Esophagus (tissue), 2 donors: ENCODE results near the gene RNASE4. TPM values are rescaled to one million over a fixed set of nuclear protein-coding genes. Genes with fewer than 3 reads are reported as not detected.
"Not testable (repeated sequence)": the region's sequence is repeated elsewhere in the genome, so short reads cannot be mapped to it uniquely, and the experiment has no call there.

Source experiments
- H3K27ac ChIP-seq, 2 donors: one replicate each; pipeline ENCODE4 v1.5.1; 2013; ENCODE audit warnings: low read depth in 2 of 2, mild to moderate bottlenecking in 2 of 2, inconsistent platforms in 1 of 2, low read length in 1 of 2, moderate library complexity in 1 of 2
- H3K27me3 ChIP-seq, 2 donors: one replicate each; pipeline ENCODE4 v1.6.1; 2013; ENCODE audit warnings: low read length in 2 of 2, control low read depth in 1 of 2, mild to moderate bottlenecking in 1 of 2; ENCODE audit not compliant: insufficient read depth in 2 of 2, control insufficient read depth in 1 of 2
- H3K36me3 ChIP-seq, 2 donors: one replicate each; pipeline ENCODE4 v1.6.1; 2013; ENCODE audit warnings: low read length in 1 of 2; ENCODE audit not compliant: control insufficient read depth in 2 of 2, insufficient read depth in 2 of 2
- H3K4me1 ChIP-seq, 2 donors: one replicate each; pipeline ENCODE4 v1.6.1; 2013; ENCODE audit warnings: low read length in 1 of 2; ENCODE audit not compliant: control insufficient read depth in 2 of 2, insufficient read depth in 2 of 2
- H3K4me3 ChIP-seq, 2 donors: one replicate each; pipeline ENCODE4 v1.5.1; 2013; ENCODE audit warnings: low read length in 2 of 2, mild to moderate bottlenecking in 2 of 2, low read depth in 1 of 2, moderate library complexity in 1 of 2
- H3K9me3 ChIP-seq, 2 donors: one replicate each; pipeline ENCODE4 v1.6.1; 2013; ENCODE audit warnings: mild to moderate bottlenecking in 2 of 2, low read depth in 1 of 2, low read length in 1 of 2, moderate library complexity in 1 of 2; ENCODE audit not compliant: control insufficient read depth in 2 of 2, insufficient read depth in 1 of 2
- WGBS, 2 donors: extraction: QIAGEN DNeasy Blood & Tissue Kit; methylation state at CpG; one replicate each; pipeline ENCODE4 v1.1.7; 2013; 5-methylcytosine and 5-hydroxymethylcytosine counted together
- polyA plus RNA-seq, 2 donors: library from polyadenylated mRNA; stranded (reverse); fragments of 200-250 nt; gene quantifications; one replicate each; pipeline ENCODE4 v1.2.3, GENCODE V29; 2013
- donor health status: healthy with polysubstance abuse.
- donor health status: Bipolar disorder and iron deficiency.

RNASE4 gene
- polyA plus RNA-seq, 2 donors = 4.4 to 18.6 TPM

GRCh38 chr14:20733684-20734429, 49.5 kb downstream of the RNASE4 start:
- Histone ChIP-seq H3K36me3 (no peaks in the 10 kb centered on the region), H3K9me3 (no peaks in the 10 kb centered on the region), H3K4me3 (no peak overlapping the region), H3K4me1 (no peaks in the 10 kb centered on the region), H3K27ac (no peak overlapping the region), H3K27me3 (no peaks in the 10 kb centered on the region)
- WGBS, 2 donors = 54 to 57% methylated on average over 6 of the region's 6 CpGs

GRCh38 chr14:20734430-20734806, 50.1 kb downstream of the RNASE4 start:
- H3K27ac ChIP-seq = no peak overlapping the region
- H3K36me3 ChIP-seq = no peaks in the 10 kb centered on the region
- H3K9me3 ChIP-seq = no peaks in the 10 kb centered on the region
- no peaks in the 10 kb centered on the region for H3K4me1 ChIP-seq
- WGBS, 2 donors = 56% methylated on average over 4 of the region's 4 CpGs
- H3K27me3 ChIP-seq = no peaks in the 10 kb centered on the region
- no peak overlapping the region for H3K4me3 ChIP-seq

GRCh38 chr14:20738292-20738691, 53.9 kb downstream of the RNASE4 start:
- 92 to 97% methylated on average over 7 of the region's 7 CpGs for WGBS, 2 donors
- H3K9me3 ChIP-seq, H3K4me1 ChIP-seq, H3K27me3 ChIP-seq, H3K36me3 ChIP-seq, H3K4me3 ChIP-seq, H3K27ac ChIP-seq: not testable (repeated sequence)

- H3K36me3 ChIP-seq = no peaks in the 10 kb centered on the region
- H3K27me3 ChIP-seq = no peaks in the 10 kb centered on the region
- H3K9me3 ChIP-seq = no peaks in the 10 kb centered on the region
- H3K27ac ChIP-seq = no peak overlapping the region
- 76 to 79% methylated on average over 4 of the region's 4 CpGs for WGBS, 2 donors
- no peaks in the 10 kb centered on the region for H3K4me1 ChIP-seq
- no peak overlapping the region for H3K4me3 ChIP-seq
Measured at GRCh38 chr14:20742132-20742531, 57.8 kb downstream of the RNASE4 start.

- 48 to 51% methylated on average over 2 of the region's 2 CpGs for WGBS, 2 donors
- H3K9me3 ChIP-seq = no peaks in the 10 kb centered on the region
- H3K36me3 ChIP-seq = no peaks in the 10 kb centered on the region
- no peak overlapping the region for H3K27ac ChIP-seq
- H3K27me3 ChIP-seq = no peaks in the 10 kb centered on the region
- H3K4me3 ChIP-seq = no peak overlapping the region
- no peaks in the 10 kb centered on the region for H3K4me1 ChIP-seq
Measured at GRCh38 chr14:20743556-20743955, 59.2 kb downstream of the RNASE4 start.

- H3K9me3 ChIP-seq = no peaks in the 10 kb centered on the region
- no peaks in the 10 kb centered on the region for H3K4me1 ChIP-seq
- H3K27me3 ChIP-seq = no peaks in the 10 kb centered on the region
- H3K27ac ChIP-seq = no peak within 1 kb of the TSS
- no peaks in the 10 kb centered on the region for H3K36me3 ChIP-seq
- H3K4me3 ChIP-seq = no peak within 1 kb of the TSS
- 70 to 82% methylated on average over 6 of the region's 6 CpGs for WGBS, 2 donors
Measured at GRCh38 chr14:20745571-20746358, 61.4 kb downstream of the RNASE4 start, which contains the start of gene EDDM3A. Gene EDDM3A, plus strand, starts transcription at chr14:20745887. Its CDS starts 1,694 bp downstream, at chr14:20747581.

GRCh38 chr14:20746566-20746965, 62.2 kb downstream of the RNASE4 start:
- WGBS, 2 donors = 86 to 89% methylated on average over 3 of the region's 3 CpGs
- H3K4me3 ChIP-seq = no peak overlapping the region
- no peak overlapping the region for H3K27ac ChIP-seq
- H3K27me3 ChIP-seq = no peaks in the 10 kb centered on the region
- H3K36me3 ChIP-seq = no peaks in the 10 kb centered on the region
- no peaks in the 10 kb centered on the region for H3K4me1 ChIP-seq
- H3K9me3 ChIP-seq = peaks cover 0 to 2% of the 10 kb centered on the region in 2 donors

GRCh38 chr14:20748439-20748838, 64.1 kb downstream of the RNASE4 start:
- no peak overlapping the region for H3K27ac ChIP-seq
- 89 to 94% methylated on average over 2 of the region's 2 CpGs for whole genome bisulfite sequencing, 2 donors
- peaks cover 0 to 11% of the 10 kb centered on the region in 2 donors for H3K9me3 ChIP-seq
- no peak overlapping the region for H3K4me3 ChIP-seq
- no peaks in the 10 kb centered on the region for H3K36me3 ChIP-seq
- no peaks in the 10 kb centered on the region for H3K4me1 ChIP-seq
- no peaks in the 10 kb centered on the region for H3K27me3 ChIP-seq

- WGBS, 2 donors = 63 to 79% methylated on average over 1 of the region's 1 CpG
Measured at GRCh38 chr14:20750194-20750593, 65.8 kb downstream of the RNASE4 start.

More at GRCh38 chr14:20750194-20750593, 65.8 kb downstream of the RNASE4 start:
- no peak overlapping the region for H3K27ac ChIP-seq
- no peaks in the 10 kb centered on the region for H3K36me3 ChIP-seq
- H3K9me3 ChIP-seq = peaks cover 0 to 13% of the 10 kb centered on the region in 2 donors
- no peak overlapping the region for H3K4me3 ChIP-seq
- H3K27me3 ChIP-seq = no peaks in the 10 kb centered on the region
- H3K4me1 ChIP-seq = no peaks in the 10 kb centered on the region
